ENCODE results near the gene KPNA3.

KPNA3 gene

GRCh38 chr13:49690995-49691784, 101.3 kb downstream of the KPNA3 start, which contains the start of gene EBPL:
Gene EBPL, minus strand, starts transcription at chr13:49691486. Its CDS starts 62 bp downstream, at chr13:49691424.
- Histone ChIP-seq H3K79me2 (ENCODE audit: low read length) (peaks cover 42% of the 10 kb centered on the region), H3K4me2 (ENCODE audit: low read length) (peak within 1 kb of the TSS; percentile 83), H2AFZ (ENCODE audit: low read depth, low read length) (peak within 1 kb of the TSS; percentile 98), H3K36me3 (replicated peaks; ENCODE audit: low read depth, low read length) (peaks cover 12% of the 10 kb centered on the region), H3K9ac (ENCODE audit: low read length) (peak within 1 kb of the TSS; percentile 74), H3K4me1 (ENCODE audit: low read length) (peaks cover 9% of the 10 kb centered on the region), H3K27me3 (ENCODE audit: low read depth, low read length) (no peaks in the 10 kb centered on the region), H3K9me3 (ENCODE audit: insufficient read depth, low read length) (no peaks in the 10 kb centered on the region), H4K20me1 (ENCODE audit: insufficient read depth, low read length) (no peaks in the 10 kb centered on the region), H3K4me3 (ENCODE audit: low read length) (peak within 1 kb of the TSS; percentile 86), H3K27ac (ENCODE audit: low read length) (peak within 1 kb of the TSS; percentile 22)
- TF ChIP-seq EZH2phosphoT487 (IDR thresholded peaks at IDR 0.05; ENCODE audit: low read depth) (no peak), CTCF (IDR thresholded peaks at IDR 0.05; ENCODE audit: low read depth, low read length) (no peak)

- Histone ChIP-seq H3K79me2 (ENCODE audit: low read length) (peaks cover 48% of the 10 kb centered on the region), H3K4me2 (ENCODE audit: low read length) (peak overlapping the region; percentile 83), H3K27ac (ENCODE audit: low read length) (no peak overlapping the region), H3K9me3 (ENCODE audit: insufficient read depth, low read length) (no peaks in the 10 kb centered on the region), H4K20me1 (ENCODE audit: insufficient read depth, low read length) (0 out of 2 replicates have a peak, but pooled peaks cover under 1% of the 10 kb centered on the region), H3K4me3 (ENCODE audit: low read length) (peak overlapping the region; percentile 86), H3K9ac (ENCODE audit: low read length) (peak overlapping the region; percentile 74), H2AFZ (ENCODE audit: low read depth, low read length) (peak overlapping the region; percentile 30; the same call in 1 of the 2 replicates), H3K36me3 (replicated peaks; ENCODE audit: low read depth, low read length) (peaks cover 12% of the 10 kb centered on the region), H3K4me1 (ENCODE audit: low read length) (peaks cover 9% of the 10 kb centered on the region), H3K27me3 (ENCODE audit: low read depth, low read length) (no peaks in the 10 kb centered on the region)
- TF ChIP-seq CTCF (IDR thresholded peaks at IDR 0.05; ENCODE audit: low read depth, low read length): no peak
- TF ChIP-seq EZH2phosphoT487 (IDR thresholded peaks at IDR 0.05; ENCODE audit: low read depth): no peak
Measured at GRCh38 chr13:49690133-49690994, 102.1 kb downstream of the KPNA3 start.

GRCh38 chr13:49683489-49683888, 109.0 kb downstream of the KPNA3 start:
- Histone ChIP-seq H2AFZ (ENCODE audit: low read depth, low read length) (no peak overlapping the region), H4K20me1 (ENCODE audit: insufficient read depth, low read length) (peaks cover 25% of the 10 kb centered on the region), H3K9me3 (ENCODE audit: insufficient read depth, low read length) (no peaks in the 10 kb centered on the region), H3K27ac (ENCODE audit: low read length) (no peak overlapping the region), H3K4me3 (ENCODE audit: low read length) (no peak overlapping the region), H3K36me3 (replicated peaks; ENCODE audit: low read depth, low read length) (peaks cover 26% of the 10 kb centered on the region), H3K79me2 (ENCODE audit: low read length) (peaks cover 71% of the 10 kb centered on the region), H3K4me2 (ENCODE audit: low read length) (no peak overlapping the region), H3K9ac (ENCODE audit: low read length) (no peak overlapping the region), H3K27me3 (ENCODE audit: low read depth, low read length) (no peaks in the 10 kb centered on the region), H3K4me1 (ENCODE audit: low read length) (peaks cover 8% of the 10 kb centered on the region)
- no peak for TF ChIP-seq CTCF (IDR thresholded peaks at IDR 0.05; ENCODE audit: low read depth, low read length)
- TF ChIP-seq EZH2phosphoT487 (IDR thresholded peaks at IDR 0.05; ENCODE audit: low read depth): no peak
